NT2/D1 (cell line): Measurements from ENCODE around the gene CD200R1L.
"Not testable (repeated sequence)": the region's sequence is repeated elsewhere in the genome, so short reads cannot be mapped to it uniquely, and the experiment has no call there.

Source experiments
- DNase-seq: peaks from one replicate; pipeline ENCODE4 v3.0.0-alpha.2; 2011; ENCODE audit warnings: low read depth, low spot score
- H3K27me3 ChIP-seq: 2 replicates; pipeline ENCODE4 v1.6.0; 2011; ENCODE audit warnings: mild to moderate bottlenecking; ENCODE audit not compliant: insufficient read length, insufficient read depth
- H3K36me3 ChIP-seq: 2 replicates; pipeline ENCODE4 v1.6.1; 2011; ENCODE audit warnings: mild to moderate bottlenecking, low read length, mixed read lengths; ENCODE audit not compliant: insufficient read depth, insufficient read length
- H3K4me1 ChIP-seq: 2 replicates; pipeline ENCODE4 v1.5.1; 2011; ENCODE audit not compliant: insufficient read depth, insufficient read length
- H3K4me3 ChIP-seq: 2 replicates; pipeline ENCODE4 v1.5.1; 2011; ENCODE audit warnings: low read depth; ENCODE audit not compliant: insufficient read length
- H3K9ac ChIP-seq: 2 replicates; pipeline ENCODE4 v1.6.0; 2011; ENCODE audit warnings: low read depth; ENCODE audit not compliant: insufficient read length
- H3K9me3 ChIP-seq: 2 replicates; pipeline ENCODE4 v1.5.1; 2011; ENCODE audit warnings: mild to moderate bottlenecking, low read length; ENCODE audit not compliant: insufficient read depth
- SUZ12 ChIP-seq: IDR thresholded peaks from 2 replicates; pipeline ENCODE4 v1.6.1; 2011; ENCODE audit not compliant: insufficient read length, insufficient read depth; ENCODE audit errors: extremely low read depth
- YY1 ChIP-seq: IDR thresholded peaks from 2 replicates; pipeline ENCODE4 v1.6.1; 2011; ENCODE audit not compliant: insufficient read length, insufficient read depth
- ZNF274 ChIP-seq: IDR thresholded peaks from 2 replicates; pipeline ENCODE4 v1.6.1; 2011; ENCODE audit warnings: mild to moderate bottlenecking, low read depth, low read length

The CD200R1L gene

GRCh38 chr3:112856537-112856936 is 9.9 kb upstream of the CD200R1L start:
- H3K4me3 ChIP-seq, result no peak overlapping the region
- H3K4me1 ChIP-seq, result no peaks in the 10 kb centered on the region
- no peak for DNase-seq
- H3K27me3 ChIP-seq, result no peaks in the 10 kb centered on the region
- H3K9me3 ChIP-seq, result peaks cover 30% of the 10 kb centered on the region
- H3K36me3 ChIP-seq, result no peaks in the 10 kb centered on the region
- TF ChIP-seq YY1 (no peak), SUZ12 (no peak), ZNF274 (no peak)
- no peak overlapping the region for H3K9ac ChIP-seq

GRCh38 chr3:112855883-112856282 is 9.2 kb upstream of the CD200R1L start:
- Histone ChIP-seq H3K4me3 (no peak overlapping the region), H3K9me3 (peaks cover 35% of the 10 kb centered on the region), H3K27me3 (no peaks in the 10 kb centered on the region), H3K4me1 (no peaks in the 10 kb centered on the region), H3K36me3 (no peaks in the 10 kb centered on the region), H3K9ac (no peak overlapping the region)
- DNase-seq, result no peak
- TF ChIP-seq SUZ12 (no peak), ZNF274 (no peak), YY1 (no peak)

GRCh38 chr3:112855074-112855473 is 8.4 kb upstream of the CD200R1L start:
- peaks cover 35% of the 10 kb centered on the region for H3K9me3 ChIP-seq
- H3K4me1 ChIP-seq, H3K4me3 ChIP-seq, H3K27me3 ChIP-seq, H3K9ac ChIP-seq, H3K36me3 ChIP-seq, DNase-seq: not testable (repeated sequence)

- DNase-seq, result no peak
- TF ChIP-seq SUZ12 (no peak), ZNF274 (no peak), YY1 (no peak)
- no peaks in the 10 kb centered on the region for H3K27me3 ChIP-seq
- H3K9ac ChIP-seq, result no peak overlapping the region
- no peak overlapping the region for H3K4me3 ChIP-seq
- no peaks in the 10 kb centered on the region for H3K4me1 ChIP-seq
- no peaks in the 10 kb centered on the region for H3K36me3 ChIP-seq
- H3K9me3 ChIP-seq, result peaks cover 16% of the 10 kb centered on the region; the same call in 1 of the 2 replicates
These were observed 1.5 kb upstream of the CD200R1L start for GRCh38 chr3:112848196-112848595.

GRCh38 chr3:112847692-112848091 is 1.0 kb upstream of the CD200R1L start:
- H3K27me3 ChIP-seq, result no peaks in the 10 kb centered on the region
- H3K9ac ChIP-seq, result no peak overlapping the region
- DNase-seq, result no peak
- H3K36me3 ChIP-seq, result no peaks in the 10 kb centered on the region
- H3K4me3 ChIP-seq, result no peak overlapping the region
- H3K4me1 ChIP-seq, result no peaks in the 10 kb centered on the region
- H3K9me3 ChIP-seq, result peaks cover 20% of the 10 kb centered on the region; the same call in 1 of the 2 replicates
- no peak for TF ChIP-seq ZNF274
- no peak for TF ChIP-seq YY1
- no peak for TF ChIP-seq SUZ12

GRCh38 chr3:112845772-112846171 is 892 bp downstream of the CD200R1L start:
- no peaks in the 10 kb centered on the region for H3K27me3 ChIP-seq
- no peaks in the 10 kb centered on the region for H3K36me3 ChIP-seq
- no peak for DNase-seq
- peaks cover 27% of the 10 kb centered on the region; the same call in 1 of the 2 replicates for H3K9me3 ChIP-seq
- H3K9ac ChIP-seq, result no peak overlapping the region
- TF ChIP-seq YY1, result no peak
- H3K4me1 ChIP-seq, result no peaks in the 10 kb centered on the region
- no peak overlapping the region for H3K4me3 ChIP-seq

GRCh38 chr3:112829046-112829445 is 17.6 kb downstream of the CD200R1L start:
- TF ChIP-seq SUZ12 (no peak), YY1 (no peak), ZNF274 (no peak)
- Histone ChIP-seq H3K27me3 (no peaks in the 10 kb centered on the region), H3K9me3 (no peaks in the 10 kb centered on the region), H3K4me3 (no peak overlapping the region), H3K9ac (no peak overlapping the region), H3K36me3 (no peaks in the 10 kb centered on the region), H3K4me1 (no peaks in the 10 kb centered on the region)
- DNase-seq, result no peak

- H3K36me3 ChIP-seq, result no peaks in the 10 kb centered on the region
- H3K4me3 ChIP-seq, result no peak overlapping the region
- TF ChIP-seq SUZ12 (no peak), YY1 (no peak), ZNF274 (no peak)
- no peaks in the 10 kb centered on the region for H3K27me3 ChIP-seq
- no peaks in the 10 kb centered on the region for H3K9me3 ChIP-seq
- no peak for DNase-seq
- no peaks in the 10 kb centered on the region for H3K4me1 ChIP-seq
- H3K9ac ChIP-seq, result no peak overlapping the region
These were observed 24.3 kb downstream of the CD200R1L start for GRCh38 chr3:112822064-112823055.
